Central memory CD8-positive, alpha-beta T cell (primary cell): ENCODE measurements around the gene MKKS.
A peak's percentile ranks its signal among the peaks of the same experiment; 100 is the strongest.
"Not testable (repeated sequence)": the region's sequence is repeated elsewhere in the genome, so short reads cannot be mapped to it uniquely, and the experiment has no call there.

ENCODE experiments used
- ATAC-seq: fragments of 150-1000 bp; cut with Tn5 transposase; replicated peaks from 2 replicates; pipeline ENCODE4 v1.10.0; 2022; ENCODE audit warnings: mild to moderate bottlenecking, moderate FRiP score, moderate number of reproducible peaks; ENCODE audit not compliant: poor library complexity, severe bottlenecking; ENCODE audit errors: extremely low read depth
- DNase-seq, 2 donors: peaks; one replicate each; pipeline ENCODE4 v3.0.0; 2021; ENCODE audit warnings: low spot score in 2 of 2
- H3K27ac Mint-ChIP-seq: one replicate; pipeline ENCODE4 v1.8.0; 2022; ENCODE audit warnings: low read depth, mild to moderate bottlenecking, moderate library complexity, mixed read lengths
- H3K27me3 Mint-ChIP-seq: one replicate; pipeline ENCODE4 v1.8.0; 2022; ENCODE audit warnings: mixed read lengths
- H3K36me3 Mint-ChIP-seq: one replicate; pipeline ENCODE4 v1.8.0; 2022; ENCODE audit warnings: mild to moderate bottlenecking, moderate library complexity, mixed read lengths; ENCODE audit not compliant: insufficient read depth
- H3K4me1 Mint-ChIP-seq: one replicate; pipeline ENCODE4 v1.8.0; 2022; ENCODE audit warnings: mixed read lengths
- H3K4me3 Mint-ChIP-seq: one replicate; pipeline ENCODE4 v1.8.0; 2022; ENCODE audit warnings: mild to moderate bottlenecking, moderate library complexity, mixed read lengths
- H3K9me3 Mint-ChIP-seq: one replicate; pipeline ENCODE4 v1.8.0; 2022; ENCODE audit warnings: mixed read lengths

Gene MKKS

DNA sequence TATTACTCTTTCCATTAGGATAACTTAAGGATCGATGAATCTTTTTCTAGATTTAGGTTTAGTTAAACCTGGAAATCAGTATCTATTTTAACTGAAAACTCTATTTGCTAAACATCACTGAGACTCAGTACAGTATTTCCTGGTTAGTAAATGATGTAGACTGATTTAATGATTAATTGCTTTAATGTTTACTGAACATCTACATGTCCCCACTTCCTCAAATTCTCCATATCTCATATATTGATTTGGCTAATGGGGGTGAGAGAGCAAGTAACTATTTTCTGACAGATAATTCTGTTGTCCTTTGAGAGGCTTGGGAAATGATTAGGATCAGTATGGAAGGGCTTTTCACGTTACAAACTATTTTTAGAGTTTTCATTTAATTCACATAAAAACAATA, 10.3 kb downstream of the MKKS start:
- H3K27ac Mint-ChIP-seq = no peak overlapping the region
- H3K27me3 Mint-ChIP-seq = no peaks in the 10 kb centered on the region
- H3K4me1 Mint-ChIP-seq = peaks cover 14% of the 10 kb centered on the region
- DNase-seq (no peak), ATAC-seq (no peak)
- no peak overlapping the region for H3K4me3 Mint-ChIP-seq
- H3K9me3 Mint-ChIP-seq = no peaks in the 10 kb centered on the region
- H3K36me3 Mint-ChIP-seq = peaks cover 12% of the 10 kb centered on the region

GRCh38 chr20:10419550-10420133, 14.4 kb downstream of the MKKS start:
- Mint-ChIP-seq H3K4me1 (peaks cover 13% of the 10 kb centered on the region), H3K9me3 (no peaks in the 10 kb centered on the region), H3K36me3 (peaks cover 5% of the 10 kb centered on the region), H3K27me3 (no peaks in the 10 kb centered on the region), H3K27ac (no peak overlapping the region), H3K4me3 (no peak overlapping the region)
- ATAC-seq = no peak
- no peak for DNase-seq

GRCh38 chr20:10417218-10417617, 16.8 kb downstream of the MKKS start:
- not testable (repeated sequence) for H3K27me3 Mint-ChIP-seq, H3K36me3 Mint-ChIP-seq
- peak overlapping the region; percentile 12 for H3K27ac Mint-ChIP-seq

DNA sequence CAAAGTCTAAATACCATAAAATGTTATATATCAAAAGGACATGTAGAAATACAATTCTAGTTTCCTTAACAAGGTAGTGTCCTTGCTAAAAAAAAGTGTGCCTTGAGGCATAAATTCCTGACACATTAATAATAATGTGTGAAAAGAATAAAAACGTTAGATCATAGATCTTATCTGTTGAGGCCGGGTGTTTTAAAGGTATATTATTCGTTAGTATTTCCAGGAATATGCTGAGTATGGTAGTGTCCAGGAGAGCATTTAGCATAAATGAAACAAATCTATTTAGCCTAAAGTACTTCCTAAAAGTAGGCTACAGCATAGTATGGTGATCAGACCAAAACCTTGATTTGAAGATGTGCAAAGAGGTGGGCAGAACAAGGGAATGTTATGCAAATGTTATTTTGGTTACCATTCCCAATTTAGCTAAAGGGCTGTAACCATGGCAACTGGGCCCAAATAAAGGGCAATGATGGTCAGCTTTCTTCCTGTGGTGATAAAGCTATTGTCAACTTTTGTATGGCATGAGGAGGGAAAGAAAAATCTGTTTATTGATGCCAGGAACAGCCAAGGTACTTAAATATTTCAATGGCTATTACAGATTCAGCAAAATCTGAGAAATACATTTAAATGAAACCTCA, 18.9 kb downstream of the MKKS start:
- H3K27me3 Mint-ChIP-seq = no peaks in the 10 kb centered on the region

More at GRCh38 chr20:10417218-10417617, 16.8 kb downstream of the MKKS start:
- DNase-seq, H3K9me3 Mint-ChIP-seq, ATAC-seq, H3K4me3 Mint-ChIP-seq: not testable (repeated sequence)
- peaks cover 13% of the 10 kb centered on the region for H3K4me1 Mint-ChIP-seq

DNA sequence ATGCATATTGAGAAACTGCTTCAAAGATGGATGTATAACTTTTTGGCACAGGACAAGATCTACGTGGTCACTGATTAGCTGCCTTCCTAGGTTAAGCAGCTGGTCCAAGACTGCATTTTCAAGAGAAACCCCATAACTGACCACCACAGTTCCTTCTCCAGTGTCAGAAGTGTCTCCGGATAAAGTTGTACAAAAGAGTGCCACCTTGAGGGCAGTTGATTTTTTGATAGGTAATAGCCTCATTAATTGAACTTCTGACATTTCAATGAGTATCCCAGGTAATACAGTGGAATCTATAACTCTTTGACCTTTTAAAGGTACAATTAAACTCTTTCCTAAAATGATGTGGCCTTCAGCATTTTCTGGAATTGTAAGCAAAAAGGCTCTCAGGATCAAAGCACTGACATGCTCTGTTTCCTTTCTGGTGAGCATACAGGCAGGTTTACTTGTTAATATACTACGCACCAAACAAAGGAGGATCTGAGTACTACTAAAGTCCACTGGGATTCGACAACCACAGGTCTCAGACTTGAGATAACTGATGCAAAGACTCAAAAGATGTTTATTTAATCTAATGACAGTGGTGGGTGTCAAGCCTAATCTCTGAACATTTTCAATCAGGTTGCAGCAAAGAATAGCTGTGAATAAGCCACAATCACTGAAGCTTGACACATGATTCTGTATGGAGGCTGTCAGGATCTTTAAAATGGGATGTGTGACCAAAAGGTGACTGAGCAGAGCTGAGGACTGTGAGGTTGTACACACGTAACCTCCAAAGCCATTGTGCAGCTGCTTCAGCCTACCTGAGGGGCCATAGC, 21.2 kb downstream of the MKKS start:
- Mint-ChIP-seq H3K9me3 (no peaks in the 10 kb centered on the region), H3K4me3 (no peak overlapping the region), H3K27ac (no peak overlapping the region), H3K4me1 (peaks cover 11% of the 10 kb centered on the region), H3K36me3 (peaks cover 5% of the 10 kb centered on the region), H3K27me3 (no peaks in the 10 kb centered on the region)
- no peak for ATAC-seq
- no peak for DNase-seq

More for the DNA sequence above, 18.9 kb downstream of the MKKS start:
- H3K27ac Mint-ChIP-seq = no peak overlapping the region
- DNase-seq (no peak), ATAC-seq (no peak)
- no peaks in the 10 kb centered on the region for H3K9me3 Mint-ChIP-seq
- H3K36me3 Mint-ChIP-seq = peaks cover 6% of the 10 kb centered on the region
- no peak overlapping the region for H3K4me3 Mint-ChIP-seq
- H3K4me1 Mint-ChIP-seq = peaks cover 13% of the 10 kb centered on the region

DNA sequence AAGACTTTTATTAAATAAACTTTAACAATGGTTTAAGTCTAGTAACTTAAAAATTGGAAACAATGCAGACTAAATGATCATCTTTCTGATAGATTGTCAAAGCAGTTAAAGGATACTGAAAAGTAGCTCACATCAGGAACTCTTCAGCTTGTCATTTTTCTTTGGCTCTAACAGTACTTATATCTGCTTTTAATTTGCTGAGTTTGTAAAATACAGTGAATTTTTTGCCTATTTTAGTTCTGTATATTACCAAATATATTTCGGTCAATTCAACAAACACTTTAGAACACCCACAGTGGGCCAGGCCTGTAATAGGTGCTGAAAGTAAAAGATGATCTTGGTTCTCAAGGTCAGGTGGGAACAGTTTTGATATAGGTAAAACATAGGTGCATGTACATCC, 22.3 kb downstream of the MKKS start:
- H3K36me3 Mint-ChIP-seq = peaks cover 4% of the 10 kb centered on the region
- H3K9me3 Mint-ChIP-seq = no peaks in the 10 kb centered on the region
- no peak overlapping the region for H3K4me3 Mint-ChIP-seq
- no peak overlapping the region for H3K27ac Mint-ChIP-seq
- H3K27me3 Mint-ChIP-seq = no peaks in the 10 kb centered on the region
- peaks cover 6% of the 10 kb centered on the region for H3K4me1 Mint-ChIP-seq
- ATAC-seq (no peak), DNase-seq (no peak)

DNA sequence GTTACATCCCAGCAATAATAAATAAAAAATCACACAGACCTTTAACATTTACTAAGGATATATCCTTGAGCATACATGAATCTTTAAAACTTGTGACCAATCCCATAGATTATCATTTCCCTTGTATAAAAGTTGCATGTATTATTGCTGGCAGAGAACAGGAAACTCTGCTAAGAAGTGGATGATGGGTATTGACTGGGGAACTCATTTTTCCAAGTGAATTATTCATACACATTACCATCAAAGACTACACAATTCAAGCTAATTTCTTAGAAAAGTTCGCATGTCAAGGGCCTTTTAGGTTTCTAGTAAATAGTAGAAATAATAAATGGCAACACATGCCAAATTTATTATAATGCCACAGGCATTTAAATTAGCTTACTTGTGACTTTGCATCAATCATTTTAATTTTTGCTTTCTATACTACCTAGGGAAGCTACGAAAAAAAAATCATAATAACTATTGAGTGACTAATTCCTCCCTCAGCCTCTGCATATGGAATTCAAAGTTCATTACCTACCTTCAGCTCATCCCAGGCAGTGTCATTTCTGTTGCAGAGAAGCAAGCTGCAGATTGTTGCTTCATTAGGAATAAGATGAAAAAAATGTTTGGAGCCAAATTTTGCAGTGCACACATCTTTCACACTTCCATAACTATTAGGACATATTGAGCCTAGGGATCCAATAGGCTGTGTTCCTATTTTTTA, 25.8 kb downstream of the MKKS start:
- no peak overlapping the region for H3K27ac Mint-ChIP-seq
- H3K4me1 Mint-ChIP-seq = no peaks in the 10 kb centered on the region
- no peak for ATAC-seq
- H3K9me3 Mint-ChIP-seq = no peaks in the 10 kb centered on the region
- no peak overlapping the region for H3K4me3 Mint-ChIP-seq
- no peak for DNase-seq
- H3K27me3 Mint-ChIP-seq = no peaks in the 10 kb centered on the region
- peaks cover 4% of the 10 kb centered on the region for H3K36me3 Mint-ChIP-seq

- no peaks in the 10 kb centered on the region for H3K9me3 Mint-ChIP-seq
- H3K27me3 Mint-ChIP-seq = no peaks in the 10 kb centered on the region
- no peak for ATAC-seq
- H3K36me3 Mint-ChIP-seq = peaks cover 1% of the 10 kb centered on the region
- DNase-seq = no peak
- no peak overlapping the region for H3K4me3 Mint-ChIP-seq
- H3K27ac Mint-ChIP-seq = no peak overlapping the region
- H3K4me1 Mint-ChIP-seq = no peaks in the 10 kb centered on the region
Observed at GRCh38 chr20:10404959-10405530, 29.0 kb downstream of the MKKS start.

GRCh38 chr20:10404023-10404628, 29.9 kb downstream of the MKKS start:
- Mint-ChIP-seq H3K4me1 (no peaks in the 10 kb centered on the region), H3K27ac (no peak overlapping the region), H3K4me3 (no peak overlapping the region), H3K27me3 (no peaks in the 10 kb centered on the region), H3K36me3 (peaks cover 1% of the 10 kb centered on the region), H3K9me3 (no peaks in the 10 kb centered on the region)
- no peak for DNase-seq
- ATAC-seq = no peak

- Mint-ChIP-seq H3K27ac (peak overlapping the region; percentile 17), H3K9me3 (no peaks in the 10 kb centered on the region), H3K36me3 (no peaks in the 10 kb centered on the region), H3K4me1 (no peaks in the 10 kb centered on the region), H3K4me3 (no peak overlapping the region), H3K27me3 (no peaks in the 10 kb centered on the region)
- ATAC-seq (no peak), DNase-seq (no peak)
Observed at GRCh38 chr20:10402938-10403608, 30.9 kb downstream of the MKKS start.

DNA sequence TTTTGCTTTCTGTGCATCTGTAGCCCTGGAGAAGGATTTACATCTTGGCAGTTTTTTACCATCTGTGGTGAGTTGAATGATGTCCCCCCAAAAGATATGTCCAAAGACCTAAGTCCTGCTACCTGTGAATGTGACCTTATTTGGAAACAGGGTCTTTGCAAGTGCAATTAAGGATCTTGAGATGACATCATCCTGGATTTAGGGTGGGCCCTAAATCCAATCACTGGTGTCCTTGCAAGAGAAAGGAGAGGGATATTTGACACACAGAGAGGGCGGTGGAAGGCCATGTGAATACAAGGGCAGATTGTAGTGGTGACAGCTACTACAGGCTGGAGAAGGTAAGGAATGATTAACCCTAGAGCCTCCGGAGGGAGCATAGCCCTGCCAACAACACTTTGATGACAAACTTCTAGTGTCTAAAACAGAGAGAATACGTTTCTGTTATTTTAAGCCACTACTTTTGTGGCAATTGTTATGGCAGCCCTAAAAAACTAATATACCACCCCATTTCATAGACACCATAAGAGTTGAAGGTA, 35.1 kb downstream of the MKKS start:
- DNase-seq = no peak

More for the DNA sequence above, 35.1 kb downstream of the MKKS start:
- ATAC-seq = no peak
- no peaks in the 10 kb centered on the region for H3K27me3 Mint-ChIP-seq
- no peak overlapping the region for H3K27ac Mint-ChIP-seq
- H3K4me1 Mint-ChIP-seq = no peaks in the 10 kb centered on the region
- H3K4me3 Mint-ChIP-seq = no peak overlapping the region
- no peaks in the 10 kb centered on the region for H3K36me3 Mint-ChIP-seq
- H3K9me3 Mint-ChIP-seq = no peaks in the 10 kb centered on the region
